SK-N-SH (cell line): Measurements from ENCODE around the gene VDAC2. TPM values are rescaled to one million over a fixed set of nuclear protein-coding genes. Genes with fewer than 3 reads are reported as not detected.

Source experiments
- CTCF ChIA-PET: fragments of 300-600, 350-600 bp; formaldehyde crosslinking; extraction: SDS; loops from one replicate; lab custom pipeline; 2021; lab: Yijun Ruan, JAX
- POLR2A ChIA-PET: fragments of 350-600 bp; sonication (Branson Sonifier 250); formaldehyde crosslinking; extraction: SDS; loops from one replicate; lab custom pipeline; 2020; ENCODE audit warnings: antibody characterized with exemption, inconsistent platforms; lab: Yijun Ruan, JAX
- DNase-seq: peaks from one replicate; pipeline ENCODE4 v3.0.0; 2012
- H2AFZ ChIP-seq: fragments of 200-600 bp; sonication (generic); 2 replicates; pipeline ENCODE4 v1.8.1; 2016; ENCODE audit warnings: antibody characterized with exemption, mild to moderate bottlenecking, low read depth
- H3F3A ChIP-seq: fragments of 200-600 bp; sonication (generic); replicated peaks from 2 replicates; pipeline ENCODE3; 2016; ENCODE audit warnings: antibody characterized with exemption, mild to moderate bottlenecking; ENCODE audit not compliant: insufficient read depth
- H3K27ac ChIP-seq, 2 experiments: fragments of 200-500 bp in 1 of 2; fragments of 200-600 bp in 1 of 2; sonication (Bioruptor generic) in 1 of 2; sonication (generic), shearing (Covaris generic) in 1 of 2; 2 replicates each; pipeline versions ENCODE4 v1.5.1 to v1.6.1; 2014 to 2016; ENCODE audit warnings: low read depth in 2 of 2, inconsistent platforms in 1 of 2, low read length in 1 of 2, mild to moderate bottlenecking in 1 of 2, mixed read lengths in 1 of 2
- H3K27me3 ChIP-seq: fragments of 200-600 bp; sonication (generic), shearing (Covaris generic); 2 replicates; pipeline ENCODE4 v1.6.1; 2016; ENCODE audit warnings: mixed run types; ENCODE audit not compliant: insufficient read depth
- H3K36me3 ChIP-seq, 2 experiments: fragments of 200-500 bp in 1 of 2; fragments of 200-600 bp in 1 of 2; sonication (Bioruptor generic) in 1 of 2; sonication (generic) in 1 of 2; replicated peaks in 1 of 2; 2 replicates each; pipeline versions ENCODE3 to v1.5.1; 2014 to 2016; ENCODE audit warnings: low read length in 1 of 2, mild to moderate bottlenecking in 1 of 2; ENCODE audit not compliant: insufficient read depth in 2 of 2, control insufficient read depth in 1 of 2
- H3K4me1 ChIP-seq, 2 experiments: fragments of 200-500 bp in 1 of 2; fragments of 200-600 bp in 1 of 2; sonication (Bioruptor generic) in 1 of 2; sonication (generic), shearing (Covaris generic) in 1 of 2; 2 replicates each; pipeline versions ENCODE4 v1.5.1 to v1.6.1; 2014 to 2016; ENCODE audit warnings: low read depth in 1 of 2, low read length in 1 of 2, mixed run types in 1 of 2; ENCODE audit not compliant: insufficient read depth in 2 of 2, control insufficient read depth in 1 of 2
- H3K4me2 ChIP-seq: fragments of 200-600 bp; sonication (generic), shearing (Covaris generic); 2 replicates; pipeline ENCODE4 v1.6.1; 2017; ENCODE audit warnings: mixed run types
- H3K4me3 ChIP-seq, 2 experiments: fragments of 200-500 bp in 1 of 2; fragments of 200-600 bp in 1 of 2; sonication (Bioruptor generic) in 1 of 2; sonication (generic), shearing (Covaris generic) in 1 of 2; 2 replicates each; pipeline versions ENCODE4 v1.5.1 to v1.8.1; 2014 to 2016; ENCODE audit warnings: low read depth in 2 of 2, inconsistent platforms in 1 of 2, low read length in 1 of 2, mild to moderate bottlenecking in 1 of 2, mixed read lengths in 1 of 2, moderate library complexity in 1 of 2
- H3K79me2 ChIP-seq: fragments of 200-600 bp; sonication (generic); 2 replicates; pipeline ENCODE4 v1.8.1; 2017; ENCODE audit warnings: mild to moderate bottlenecking; ENCODE audit not compliant: insufficient read depth
- H3K9ac ChIP-seq: fragments of 200-600 bp; sonication (generic); 2 replicates; pipeline ENCODE4 v1.6.1; 2017; ENCODE audit warnings: mixed run types
- H3K9me2 ChIP-seq: fragments of 200-600 bp; sonication (generic); 2 replicates; pipeline ENCODE4 v1.6.1; 2017; ENCODE audit warnings: mixed run types
- H3K9me3 ChIP-seq: fragments of 200-600 bp; sonication (generic); 2 replicates; pipeline ENCODE4 v1.6.1; 2017; ENCODE audit warnings: mixed run types, mild to moderate bottlenecking, moderate library complexity
- H4K20me1 ChIP-seq: fragments of 200-600 bp; sonication (generic); 2 replicates; pipeline ENCODE4 v1.6.1; 2017; ENCODE audit warnings: mild to moderate bottlenecking, mixed run types; ENCODE audit not compliant: insufficient read depth
- ELF1 ChIP-seq: IDR thresholded peaks from 2 replicates; pipeline ENCODE4 v1.4.0; 2012
- EP300 ChIP-seq, 2 experiments: IDR thresholded peaks; 2 replicates each; pipeline versions ENCODE4 v1.4.0 to v1.6.1; 2012; ENCODE audit warnings: borderline replicate concordance in 1 of 2, low read depth in 1 of 2, low read length in 1 of 2
- FOXJ3 ChIP-seq: sonication (generic); formaldehyde crosslinking; IDR thresholded peaks from 2 replicates; pipeline ENCODE4 v1.5.1; 2020; ENCODE audit warnings: mild to moderate bottlenecking, missing genetic modification reagents
- FOXM1 ChIP-seq: IDR thresholded peaks from 2 replicates; pipeline ENCODE4 v1.4.0; 2012; ENCODE audit warnings: low read depth, mild to moderate bottlenecking
- GATA2 ChIP-seq: sonication (generic); formaldehyde crosslinking; IDR thresholded peaks from 2 replicates; pipeline ENCODE4 v1.5.0; 2020; ENCODE audit warnings: mild to moderate bottlenecking, missing genetic modification reagents
- MXI1 ChIP-seq: IDR thresholded peaks from 2 replicates; pipeline ENCODE4 v1.6.1; 2012; ENCODE audit warnings: mild to moderate bottlenecking, low read depth, low read length, improper control_type of control experiment
- NRF1 ChIP-seq: IDR thresholded peaks from 2 replicates; pipeline ENCODE4 v1.6.1; 2012; ENCODE audit warnings: low read depth, mild to moderate bottlenecking, low read length
- POLR2AphosphoS5 ChIP-seq: IDR thresholded peaks from 2 replicates; pipeline ENCODE4 v1.6.1; 2012; ENCODE audit warnings: low read depth, low read length
- RFX5 ChIP-seq: IDR thresholded peaks from 2 replicates; pipeline ENCODE4 v1.6.1; 2012; ENCODE audit warnings: mild to moderate bottlenecking, improper control_type of control experiment, low read length
- RXRA ChIP-seq: IDR thresholded peaks from 2 replicates; pipeline ENCODE4 v1.4.0; 2012; ENCODE audit warnings: low read depth, mild to moderate bottlenecking, borderline replicate concordance
- TAF1 ChIP-seq: IDR thresholded peaks from 2 replicates; pipeline ENCODE4 v1.6.1; 2012; ENCODE audit warnings: low read depth, mild to moderate bottlenecking, low read length, moderate library complexity, borderline replicate concordance
- WGBS: methylation state at CpG from one replicate; pipeline ENCODE4 v1.1.6; 2017; ENCODE audit warnings: low lambda C conversion rate; 5-methylcytosine and 5-hydroxymethylcytosine counted together
- polyA plus RNA-seq, 3 experiments: library from polyadenylated mRNA; depleted of rRNA; stranded (reverse); fragments of >200 nt; gene quantifications; 2 replicates each; pipeline ENCODE4 v1.2.3, GENCODE V29; 2012
- TF ChIP-seq, protein P1 (sequence below): IDR thresholded peaks from 2 replicates; pipeline ENCODE4 v1.6.1; 2012; ENCODE audit warnings: mild to moderate bottlenecking, low read depth, low read length, moderate library complexity
- TF ChIP-seq, protein P2 (sequence below): IDR thresholded peaks from 2 replicates; pipeline ENCODE4 v1.4.0; 2012; ENCODE audit warnings: low read depth, borderline replicate concordance

VDAC2 gene
- polyA plus RNA-seq, 1 of the 3 experiments (the other 2 are of a cell fraction), result 98.3 TPM

DNA sequence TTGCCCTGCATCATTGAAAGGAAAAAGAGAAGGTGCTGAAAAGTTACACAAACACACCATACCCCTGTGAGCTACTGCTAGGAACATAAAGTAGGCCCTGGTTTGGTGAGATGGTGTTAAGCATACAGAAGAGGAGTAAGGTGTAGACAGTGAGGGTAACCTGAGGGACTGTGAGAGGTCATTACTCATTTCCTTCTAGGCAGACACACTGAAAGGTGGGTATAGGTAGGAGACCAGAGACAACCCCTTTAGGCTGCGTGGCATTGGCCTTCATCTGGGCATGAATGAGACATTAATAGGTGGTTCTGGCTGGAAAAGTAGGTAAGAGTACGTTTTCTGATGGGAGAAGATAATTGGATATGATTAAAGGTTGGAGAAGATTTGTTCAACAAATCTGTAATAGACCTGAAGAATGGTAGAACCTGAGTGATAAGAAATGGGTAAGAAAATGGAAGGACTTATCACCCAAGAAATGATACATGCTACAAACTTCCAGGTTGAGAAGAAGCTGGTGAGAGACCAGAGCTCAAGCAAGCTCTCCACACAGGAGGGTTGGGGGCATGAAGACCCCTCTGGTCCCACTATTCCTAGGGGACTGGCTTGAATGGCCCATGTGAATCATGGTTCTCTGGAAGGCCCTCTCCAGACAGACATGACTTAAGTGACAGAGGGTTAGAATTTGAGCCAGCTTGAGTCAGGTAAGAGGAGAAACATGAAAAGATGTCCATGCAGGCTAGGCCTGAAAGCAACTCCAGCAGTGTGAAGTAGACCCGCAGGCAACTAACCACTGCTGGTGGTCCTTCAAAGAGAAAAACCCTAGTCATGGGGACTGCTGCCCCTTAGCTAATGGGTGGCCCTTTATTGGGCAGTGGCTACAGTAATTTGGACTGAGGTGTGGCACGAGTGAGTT, 21.3 kb downstream of the VDAC2 start:
- H3K9me3 ChIP-seq, result no peaks in the 10 kb centered on the region
- no peak overlapping the region for H3K9ac ChIP-seq
- H4K20me1 ChIP-seq, result peaks cover 35% of the 10 kb centered on the region
- H3K79me2 ChIP-seq, result peaks cover 37% of the 10 kb centered on the region
- no peak overlapping the region for H3K4me3 ChIP-seq
- peak; percentile 15; the same call in 1 of the 2 replicates for TF ChIP-seq POLR2AphosphoS5
- no peak for TF ChIP-seq TAF1
- H3K27me3 ChIP-seq, result no peaks in the 10 kb centered on the region
- ChIA-PET CTCF (interaction anchor here (1.5 to 2.8 kb wide), 11 partner anchors 11 to 988 kb away, joined by 3 to 36 read pairs (median 7); partner anchors contain the start of genes SAMD8 and VDAC2), POLR2A (interaction anchor here (1.2 kb wide), 1 partner anchor 17 kb away, joined by 3 read pairs; no protein-coding TSS in a partner anchor)
- no peak overlapping the region for H3K4me2 ChIP-seq
- H2AFZ ChIP-seq, result no peak overlapping the region
- peaks cover 53% of the 10 kb centered on the region for H3F3A ChIP-seq
- 92% methylated on average over 4 of the region's 4 CpGs for WGBS
- H3K9me2 ChIP-seq, result no peaks in the 10 kb centered on the region
- H3K36me3 ChIP-seq, result peaks cover 32 to 43% of the 10 kb centered on the region in 2 experiments
- no peak overlapping the region for H3K27ac ChIP-seq
- H3K4me1 ChIP-seq, result peaks cover 12 to 27% of the 10 kb centered on the region in 2 experiments; a peak in 3 of 4 replicates
- DNase-seq, result no peak

DNA sequence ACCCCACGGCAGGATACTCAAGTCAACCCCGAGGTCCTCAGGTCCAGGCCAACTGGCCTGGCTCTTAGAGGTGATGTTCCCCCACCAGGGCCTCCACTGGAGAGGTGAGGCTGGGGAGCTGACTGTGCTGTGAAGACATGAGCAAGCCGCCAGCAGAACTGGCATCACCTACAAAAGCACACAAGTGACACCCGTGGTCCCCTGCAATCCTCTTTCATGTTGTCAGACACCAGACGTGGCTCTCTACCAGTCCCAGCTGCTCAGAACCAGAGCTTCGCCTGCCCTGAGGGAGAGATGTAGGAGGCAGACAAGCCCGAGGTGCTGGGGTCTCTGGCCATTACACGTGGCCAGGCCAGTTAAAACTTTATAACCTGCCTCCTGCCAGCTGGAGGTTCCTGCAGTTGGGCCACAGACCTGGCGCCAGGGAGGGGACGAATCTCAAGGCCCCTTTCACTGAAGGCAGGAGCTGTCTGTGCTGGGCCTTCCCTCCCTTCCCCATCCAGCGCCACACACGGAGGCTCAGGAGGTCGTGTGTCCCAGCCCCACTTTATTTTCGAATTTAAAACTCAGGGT, 22.9 kb downstream of the VDAC2 start:
- peaks cover 21% of the 10 kb centered on the region for H3K79me2 ChIP-seq
- H3K4me3 ChIP-seq, result no peak overlapping the region; a peak in 1 of 4 replicates
- H3K27ac ChIP-seq, result peak overlapping the region; percentile 27 to 78; a peak in 3 of 4 replicates
- H3F3A ChIP-seq, result peaks cover 49% of the 10 kb centered on the region
- 55% methylated on average over 9 of the region's 14 CpGs for WGBS
- H3K9me2 ChIP-seq, result no peaks in the 10 kb centered on the region
- no peaks in the 10 kb centered on the region for H3K9me3 ChIP-seq
- 0 out of 2 replicates have a peak, but pooled peaks have one; percentile 24 for TF ChIP-seq FOXJ3 (CRISPR knock-in tag)
- TF ChIP-seq GATA2, result peak; percentile 61; the same call in 1 of the 2 replicates
- TF ChIP-seq RXRA, result no peak
- peak; percentile 52 for TF ChIP-seq MXI1
- no peak for TF ChIP-seq NRF1
- TF ChIP-seq RFX5, result no peak
- TF ChIP-seq ELF1, result no peak
- peak in 1 of 2 experiments; percentile 27; a peak in 1 of 4 replicates for TF ChIP-seq EP300 (IDR thresholded peaks at IDR 0.05; ENCODE audit: borderline replicate concordance in 1 of 2, low read depth in 1 of 2, low read length in 1 of 2)
- TF ChIP-seq, protein P1, sequence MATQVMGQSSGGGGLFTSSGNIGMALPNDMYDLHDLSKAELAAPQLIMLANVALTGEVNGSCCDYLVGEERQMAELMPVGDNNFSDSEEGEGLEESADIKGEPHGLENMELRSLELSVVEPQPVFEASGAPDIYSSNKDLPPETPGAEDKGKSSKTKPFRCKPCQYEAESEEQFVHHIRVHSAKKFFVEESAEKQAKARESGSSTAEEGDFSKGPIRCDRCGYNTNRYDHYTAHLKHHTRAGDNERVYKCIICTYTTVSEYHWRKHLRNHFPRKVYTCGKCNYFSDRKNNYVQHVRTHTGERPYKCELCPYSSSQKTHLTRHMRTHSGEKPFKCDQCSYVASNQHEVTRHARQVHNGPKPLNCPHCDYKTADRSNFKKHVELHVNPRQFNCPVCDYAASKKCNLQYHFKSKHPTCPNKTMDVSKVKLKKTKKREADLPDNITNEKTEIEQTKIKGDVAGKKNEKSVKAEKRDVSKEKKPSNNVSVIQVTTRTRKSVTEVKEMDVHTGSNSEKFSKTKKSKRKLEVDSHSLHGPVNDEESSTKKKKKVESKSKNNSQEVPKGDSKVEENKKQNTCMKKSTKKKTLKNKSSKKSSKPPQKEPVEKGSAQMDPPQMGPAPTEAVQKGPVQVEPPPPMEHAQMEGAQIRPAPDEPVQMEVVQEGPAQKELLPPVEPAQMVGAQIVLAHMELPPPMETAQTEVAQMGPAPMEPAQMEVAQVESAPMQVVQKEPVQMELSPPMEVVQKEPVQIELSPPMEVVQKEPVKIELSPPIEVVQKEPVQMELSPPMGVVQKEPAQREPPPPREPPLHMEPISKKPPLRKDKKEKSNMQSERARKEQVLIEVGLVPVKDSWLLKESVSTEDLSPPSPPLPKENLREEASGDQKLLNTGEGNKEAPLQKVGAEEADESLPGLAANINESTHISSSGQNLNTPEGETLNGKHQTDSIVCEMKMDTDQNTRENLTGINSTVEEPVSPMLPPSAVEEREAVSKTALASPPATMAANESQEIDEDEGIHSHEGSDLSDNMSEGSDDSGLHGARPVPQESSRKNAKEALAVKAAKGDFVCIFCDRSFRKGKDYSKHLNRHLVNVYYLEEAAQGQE, result no peak
- no peak for TF ChIP-seq FOXM1
- TF ChIP-seq, protein P2, sequence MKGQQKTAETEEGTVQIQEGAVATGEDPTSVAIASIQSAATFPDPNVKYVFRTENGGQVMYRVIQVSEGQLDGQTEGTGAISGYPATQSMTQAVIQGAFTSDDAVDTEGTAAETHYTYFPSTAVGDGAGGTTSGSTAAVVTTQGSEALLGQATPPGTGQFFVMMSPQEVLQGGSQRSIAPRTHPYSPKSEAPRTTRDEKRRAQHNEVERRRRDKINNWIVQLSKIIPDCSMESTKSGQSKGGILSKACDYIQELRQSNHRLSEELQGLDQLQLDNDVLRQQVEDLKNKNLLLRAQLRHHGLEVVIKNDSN, result no peak
- TF ChIP-seq, all 33 proteins: peak for 4
- peaks cover 29 to 40% of the 10 kb centered on the region in 2 experiments for H3K36me3 ChIP-seq
- H2AFZ ChIP-seq, result no peak overlapping the region
- peaks cover 9 to 28% of the 10 kb centered on the region in 2 experiments; a peak in 3 of 4 replicates for H3K4me1 ChIP-seq
- H3K9ac ChIP-seq, result no peak overlapping the region
- H3K4me2 ChIP-seq, result no peak overlapping the region
- POLR2A ChIA-PET, result interaction anchor here (1.1 to 1.9 kb wide), 2 partner anchors 23 to 122 kb away, joined by 3 to 6 read pairs; partner anchors contain the start of genes SAMD8 and VDAC2
- peak; percentile 59 for DNase-seq
- H3K27me3 ChIP-seq, result no peaks in the 10 kb centered on the region
- CTCF ChIA-PET, result interaction anchor here (0.6 to 5.5 kb wide), 9 partner anchors 13 to 1752 kb away, joined by 3 to 40 read pairs (median 6); partner anchors contain the start of gene SAMD8
- peaks cover 19% of the 10 kb centered on the region for H4K20me1 ChIP-seq
